ENCODE measurements around the gene CFH.
"Not testable (repeated sequence)": the region's sequence is repeated elsewhere in the genome, so short reads cannot be mapped to it uniquely, and the experiment has no call there.

CFH gene

DNA sequence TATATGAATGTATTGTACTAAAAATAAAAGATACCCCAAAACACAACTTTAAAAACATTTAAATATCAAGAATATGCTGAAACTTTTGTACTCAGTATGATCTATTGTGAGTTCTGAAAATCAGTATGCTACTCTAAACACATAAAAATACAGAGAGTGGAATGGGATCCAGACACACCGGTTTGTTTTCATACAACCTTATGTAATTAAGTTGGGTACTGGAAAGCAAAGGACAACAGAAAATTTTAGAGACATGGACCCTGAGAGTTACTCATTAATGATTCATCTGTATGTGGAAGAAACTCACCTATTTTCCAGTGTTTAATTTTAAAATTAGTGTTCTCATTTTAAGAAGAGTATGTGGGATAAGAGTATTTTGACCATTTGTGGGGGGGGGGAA, 121.9 kb downstream of the CFH start:
- no peak for DNase-seq

DNA sequence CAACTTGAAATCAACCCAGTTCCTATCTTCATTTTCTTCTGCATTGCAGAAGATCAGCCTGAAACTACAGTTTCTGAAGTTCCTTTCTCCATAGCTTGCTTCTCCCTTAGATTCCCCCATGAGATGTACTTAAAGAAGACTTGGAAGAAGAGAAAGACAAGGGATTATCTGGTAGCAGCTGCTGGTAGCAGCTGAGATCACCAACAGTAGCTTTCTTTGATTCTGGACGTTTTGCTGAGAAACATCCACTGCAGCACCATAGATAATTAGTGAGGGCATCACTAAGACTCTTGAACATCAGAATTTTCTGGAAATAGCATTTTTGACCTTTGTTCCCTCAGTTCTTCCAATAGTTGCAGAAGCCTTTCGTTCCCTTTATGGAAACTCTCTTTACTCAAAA, 122.3 kb downstream of the CFH start:
- no peak for DNase-seq

DNA sequence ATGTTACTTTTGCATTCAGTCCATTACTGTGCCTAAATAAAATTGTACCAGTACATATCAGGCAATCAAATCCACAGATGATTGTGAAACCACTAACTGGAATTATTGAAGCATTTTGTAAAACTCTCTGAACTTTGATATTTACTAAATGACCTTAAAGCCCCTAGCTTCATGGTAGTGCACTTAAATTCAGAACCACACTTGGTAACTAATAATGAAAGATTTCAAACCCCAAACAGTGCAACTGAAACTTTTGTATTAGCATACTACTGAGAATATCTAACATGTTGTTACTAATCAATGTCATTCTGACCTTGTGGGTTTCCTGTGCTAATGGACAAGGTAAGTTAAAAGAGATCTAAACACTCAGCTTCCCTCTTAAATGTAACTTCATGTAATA, 122.8 kb downstream of the CFH start, which contains the start of gene CFHR3:
Gene CFHR3, plus strand, starts transcription at position 238 of the 400 bp plus-strand sequence. Its CDS starts 47 bp downstream, at position 285.
- no peak for DNase-seq

- DNase-seq: no peak
Observed at GRCh38 chr1:196777603-196778002, 125.8 kb downstream of the CFH start.

- DNase-seq: no peak
Observed at GRCh38 chr1:196779093-196779492, 127.2 kb downstream of the CFH start.

- not testable (repeated sequence) for DNase-seq
Observed at GRCh38 chr1:196791252-196791651, 139.4 kb downstream of the CFH start.

DNA sequence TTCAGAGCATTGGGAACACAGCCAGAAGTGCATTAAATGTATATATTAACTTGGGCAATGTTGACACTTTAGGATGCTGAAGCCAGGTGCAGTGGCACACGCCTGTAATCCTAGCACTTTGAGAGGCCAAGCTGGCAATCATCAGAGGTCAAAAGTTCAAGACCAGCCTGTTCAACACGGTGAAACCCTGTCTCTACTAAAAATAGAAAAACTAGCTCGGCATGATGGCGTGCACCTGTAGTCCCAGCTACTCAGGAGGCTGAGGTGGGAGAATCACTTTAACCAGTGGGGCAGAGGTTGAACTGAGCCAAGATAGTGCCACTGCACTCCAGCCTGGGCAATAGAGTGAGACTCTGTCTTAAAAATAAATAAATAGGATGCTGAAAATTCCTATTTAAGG, 142.3 kb downstream of the CFH start:
- DNase-seq: peak; percentile 77 to 87
